Measurements from ENCODE around the gene TRIM65.
"Not testable (repeated sequence)": the region's sequence is repeated elsewhere in the genome, so short reads cannot be mapped to it uniquely, and the experiment has no call there.

Gene TRIM65

DNA sequence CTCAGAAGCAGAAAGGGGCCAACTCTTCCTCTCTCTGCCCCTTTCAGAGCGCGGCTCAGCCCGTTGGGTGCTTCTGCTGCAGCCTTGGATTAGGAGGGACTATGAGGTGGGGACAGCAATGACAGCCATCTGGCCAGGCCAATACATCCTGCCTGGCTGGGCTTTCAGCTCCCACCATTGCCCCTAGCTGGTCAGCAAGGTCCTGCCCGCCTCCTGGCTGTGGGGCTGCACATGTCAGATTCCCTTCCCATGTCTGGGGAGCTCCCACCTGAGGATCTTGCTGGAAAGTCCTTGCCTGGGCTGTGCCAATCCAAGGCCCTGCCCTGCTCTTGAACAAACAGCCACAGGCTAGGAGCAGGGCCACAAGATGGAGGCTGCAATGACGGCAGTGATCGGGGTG, 8.3 kb downstream of the TRIM65 start:
- H3K4me3 ChIP-seq (ENCODE audit: low read depth, low read length, poor library complexity, severe bottlenecking), result no peak overlapping the region
- TF ChIP-seq EZH2 (IDR thresholded peaks at IDR 0.05; ENCODE audit: borderline replicate concordance, low read length), result no peak
- TF ChIP-seq, protein P1, sequence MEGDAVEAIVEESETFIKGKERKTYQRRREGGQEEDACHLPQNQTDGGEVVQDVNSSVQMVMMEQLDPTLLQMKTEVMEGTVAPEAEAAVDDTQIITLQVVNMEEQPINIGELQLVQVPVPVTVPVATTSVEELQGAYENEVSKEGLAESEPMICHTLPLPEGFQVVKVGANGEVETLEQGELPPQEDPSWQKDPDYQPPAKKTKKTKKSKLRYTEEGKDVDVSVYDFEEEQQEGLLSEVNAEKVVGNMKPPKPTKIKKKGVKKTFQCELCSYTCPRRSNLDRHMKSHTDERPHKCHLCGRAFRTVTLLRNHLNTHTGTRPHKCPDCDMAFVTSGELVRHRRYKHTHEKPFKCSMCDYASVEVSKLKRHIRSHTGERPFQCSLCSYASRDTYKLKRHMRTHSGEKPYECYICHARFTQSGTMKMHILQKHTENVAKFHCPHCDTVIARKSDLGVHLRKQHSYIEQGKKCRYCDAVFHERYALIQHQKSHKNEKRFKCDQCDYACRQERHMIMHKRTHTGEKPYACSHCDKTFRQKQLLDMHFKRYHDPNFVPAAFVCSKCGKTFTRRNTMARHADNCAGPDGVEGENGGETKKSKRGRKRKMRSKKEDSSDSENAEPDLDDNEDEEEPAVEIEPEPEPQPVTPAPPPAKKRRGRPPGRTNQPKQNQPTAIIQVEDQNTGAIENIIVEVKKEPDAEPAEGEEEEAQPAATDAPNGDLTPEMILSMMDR (IDR thresholded peaks at IDR 0.05; ENCODE audit: low read length), result no peak
- no peaks in the 10 kb centered on the region for H4K20me1 ChIP-seq (ENCODE audit: insufficient read depth, low read length)
- H3F3A ChIP-seq (ENCODE audit: insufficient read depth, low read length), result no peaks in the 10 kb centered on the region
- H3K4me2 ChIP-seq (ENCODE audit: low read length), result no peak overlapping the region
- no peaks in the 10 kb centered on the region for H3K79me2 ChIP-seq (ENCODE audit: insufficient read depth, low read length)
- no peaks in the 10 kb centered on the region for H3K4me1 ChIP-seq (ENCODE audit: insufficient read depth, low read length, severe bottlenecking)
- H3K36me3 ChIP-seq (ENCODE audit: insufficient read depth, low read length), result peaks cover 19% of the 10 kb centered on the region
- no peak overlapping the region for H3K9ac ChIP-seq (ENCODE audit: low read length)
- no peak overlapping the region for H3K27ac ChIP-seq (ENCODE audit: low read depth, low read length, poor library complexity, severe bottlenecking)
- no peak overlapping the region for H2AFZ ChIP-seq (ENCODE audit: low read length)
- no peaks in the 10 kb centered on the region for H3K9me2 ChIP-seq (ENCODE audit: low read depth, low read length)
- H3K27me3 ChIP-seq (ENCODE audit: insufficient read depth, low read length), result peaks cover 6% of the 10 kb centered on the region; the same call in 1 of the 2 replicates
- H3K9me3 ChIP-seq (ENCODE audit: low read length), result no peaks in the 10 kb centered on the region

DNA sequence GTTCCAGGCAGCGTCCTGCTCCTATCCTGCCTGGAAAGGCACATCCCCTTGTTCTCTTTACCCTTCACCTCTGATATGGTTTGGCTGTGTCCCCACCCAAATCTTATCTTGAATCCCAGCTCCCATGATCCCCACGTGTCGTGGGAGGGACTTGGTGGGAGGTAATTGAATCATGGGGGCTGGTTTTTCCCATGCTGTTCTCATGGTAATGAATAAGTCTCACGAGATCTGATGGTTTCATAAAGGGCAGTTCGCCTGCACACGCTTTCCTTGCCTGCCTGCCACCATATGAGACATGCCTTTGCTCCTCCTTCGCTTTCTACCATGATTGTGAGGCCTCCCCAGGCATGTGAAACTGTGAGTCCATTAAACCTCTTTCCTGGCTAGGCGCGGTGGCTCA, 10.9 kb downstream of the TRIM65 start:
- H3K27me3 ChIP-seq (ENCODE audit: insufficient read depth, low read length); H3K9ac ChIP-seq (ENCODE audit: low read length); H3K4me1 ChIP-seq (ENCODE audit: insufficient read depth, low read length, severe bottlenecking); H3K79me2 ChIP-seq (ENCODE audit: insufficient read depth, low read length); H3K9me2 ChIP-seq (ENCODE audit: low read depth, low read length); H3K27ac ChIP-seq (ENCODE audit: low read depth, low read length, poor library complexity, severe bottlenecking); H3K9me3 ChIP-seq (ENCODE audit: low read length); H4K20me1 ChIP-seq (ENCODE audit: insufficient read depth, low read length); H3K36me3 ChIP-seq (ENCODE audit: insufficient read depth, low read length); H3K4me3 ChIP-seq (ENCODE audit: low read depth, low read length, poor library complexity, severe bottlenecking); H3K4me2 ChIP-seq (ENCODE audit: low read length); H2AFZ ChIP-seq (ENCODE audit: low read length); H3F3A ChIP-seq (ENCODE audit: insufficient read depth, low read length): not testable (repeated sequence)

DNA sequence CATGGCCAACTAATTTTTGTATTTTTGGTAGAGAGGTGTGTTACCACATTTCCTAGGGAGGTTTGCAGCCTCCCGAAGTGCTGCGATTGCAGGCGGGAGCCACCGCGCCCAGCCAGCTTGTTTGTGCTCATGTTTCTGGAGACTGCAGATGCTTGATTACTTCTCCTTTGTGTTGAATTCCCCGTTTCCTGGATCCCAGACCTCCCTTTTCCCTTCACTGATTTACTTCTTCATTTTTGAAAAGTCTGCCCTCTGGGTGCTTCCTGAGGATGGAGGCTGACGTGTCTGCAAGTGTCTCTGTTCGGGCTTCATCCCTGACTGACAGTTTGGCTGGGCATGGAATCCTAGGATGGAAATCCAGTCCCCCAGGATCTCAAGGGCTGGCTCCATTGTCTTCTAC, 11.3 kb downstream of the TRIM65 start:
- H3K4me3 ChIP-seq (ENCODE audit: low read depth, low read length, poor library complexity, severe bottlenecking), result no peak overlapping the region
- no peak overlapping the region for H3K4me2 ChIP-seq (ENCODE audit: low read length)
- no peaks in the 10 kb centered on the region for H3K9me3 ChIP-seq (ENCODE audit: low read length)
- peaks cover 6% of the 10 kb centered on the region; the same call in 1 of the 2 replicates for H3K36me3 ChIP-seq (ENCODE audit: insufficient read depth, low read length)
- no peak for TF ChIP-seq EZH2 (IDR thresholded peaks at IDR 0.05; ENCODE audit: borderline replicate concordance, low read length)
- TF ChIP-seq, protein P1 (IDR thresholded peaks at IDR 0.05; ENCODE audit: low read length), result no peak
- H3K79me2 ChIP-seq (ENCODE audit: insufficient read depth, low read length), result no peaks in the 10 kb centered on the region
- H3K9ac ChIP-seq (ENCODE audit: low read length), result no peak overlapping the region
- no peaks in the 10 kb centered on the region for H3K9me2 ChIP-seq (ENCODE audit: low read depth, low read length)
- H3K27ac ChIP-seq (ENCODE audit: low read depth, low read length, poor library complexity, severe bottlenecking), result no peak overlapping the region
- H4K20me1 ChIP-seq (ENCODE audit: insufficient read depth, low read length), result no peaks in the 10 kb centered on the region
- H3K27me3 ChIP-seq (ENCODE audit: insufficient read depth, low read length), result peaks cover 6% of the 10 kb centered on the region; the same call in 1 of the 2 replicates
- H2AFZ ChIP-seq (ENCODE audit: low read length), result no peak overlapping the region
- H3K4me1 ChIP-seq (ENCODE audit: insufficient read depth, low read length, severe bottlenecking), result no peaks in the 10 kb centered on the region
- 0 out of 2 replicates have a peak, but pooled peaks cover 6% of the 10 kb centered on the region for H3F3A ChIP-seq (ENCODE audit: insufficient read depth, low read length)

DNA sequence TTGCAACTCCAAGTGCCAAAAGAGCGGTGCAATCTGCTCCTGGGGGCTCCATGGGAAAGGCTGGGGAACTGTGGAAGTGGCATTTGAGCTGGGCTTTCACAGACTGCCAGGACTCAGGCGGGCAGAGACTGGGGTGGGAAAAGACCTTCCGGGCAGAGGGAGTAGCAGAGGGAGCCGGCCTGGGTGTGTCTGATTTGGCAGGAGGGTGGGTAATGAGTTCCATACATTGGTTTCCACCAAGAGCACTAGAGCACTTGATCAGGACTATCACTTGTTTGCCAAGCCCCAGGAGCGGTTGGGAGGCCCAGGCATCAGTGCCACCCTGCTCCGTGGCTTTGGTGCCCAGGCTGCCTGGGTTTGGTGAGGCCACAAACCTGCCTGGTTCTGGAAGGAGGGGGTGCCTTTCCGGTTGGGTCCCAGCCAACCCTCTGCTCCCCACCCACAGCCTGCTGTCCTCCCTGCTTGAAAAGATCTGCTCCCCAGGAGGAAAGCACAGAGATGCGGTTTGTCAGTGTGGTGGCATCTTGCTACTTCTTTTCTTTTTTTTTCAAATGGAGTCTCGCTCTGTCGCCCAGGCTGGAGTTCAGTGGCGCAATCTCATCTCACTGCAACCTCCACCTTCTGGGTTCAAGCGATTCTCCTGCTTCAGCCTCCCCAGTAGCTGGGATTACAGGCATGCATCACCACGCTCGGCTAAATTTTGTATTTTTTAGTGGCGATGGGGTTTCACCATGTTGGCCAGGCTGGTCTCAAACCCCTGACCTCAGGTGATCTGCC, 14.9 kb downstream of the TRIM65 start:
- 0 out of 2 replicates have a peak, but pooled peaks cover 6% of the 10 kb centered on the region for H3F3A ChIP-seq (ENCODE audit: insufficient read depth, low read length)
- H3K27me3 ChIP-seq (ENCODE audit: insufficient read depth, low read length), result peaks cover 10% of the 10 kb centered on the region; the same call in 1 of the 2 replicates
- H3K9me2 ChIP-seq (ENCODE audit: low read depth, low read length), result no peaks in the 10 kb centered on the region
- H3K27ac ChIP-seq (ENCODE audit: low read depth, low read length, poor library complexity, severe bottlenecking), result no peak overlapping the region
- H3K4me1 ChIP-seq (ENCODE audit: insufficient read depth, low read length, severe bottlenecking), result peaks cover 17% of the 10 kb centered on the region
- H2AFZ ChIP-seq (ENCODE audit: low read length), result no peak overlapping the region
- no peak overlapping the region for H3K9ac ChIP-seq (ENCODE audit: low read length)
- H3K4me3 ChIP-seq (ENCODE audit: low read depth, low read length, poor library complexity, severe bottlenecking), result no peak overlapping the region
- no peaks in the 10 kb centered on the region for H4K20me1 ChIP-seq (ENCODE audit: insufficient read depth, low read length)
- no peaks in the 10 kb centered on the region for H3K9me3 ChIP-seq (ENCODE audit: low read length)
- no peak overlapping the region for H3K4me2 ChIP-seq (ENCODE audit: low read length)
- peaks cover 4% of the 10 kb centered on the region; the same call in 1 of the 2 replicates for H3K36me3 ChIP-seq (ENCODE audit: insufficient read depth, low read length)
- no peaks in the 10 kb centered on the region for H3K79me2 ChIP-seq (ENCODE audit: insufficient read depth, low read length)
- TF ChIP-seq, protein P1 (IDR thresholded peaks at IDR 0.05; ENCODE audit: low read length), result no peak
- TF ChIP-seq EZH2 (IDR thresholded peaks at IDR 0.05; ENCODE audit: borderline replicate concordance, low read length), result no peak

Measured in OCI-LY1 (cell line).